Measurements from ENCODE around the gene SMYD3. TPM values are rescaled to one million over a fixed set of nuclear protein-coding genes. Genes with fewer than 3 reads are reported as not detected.

Gene SMYD3
- total RNA-seq, 1 donor from 2014 or later, result 22.9 TPM

DNA sequence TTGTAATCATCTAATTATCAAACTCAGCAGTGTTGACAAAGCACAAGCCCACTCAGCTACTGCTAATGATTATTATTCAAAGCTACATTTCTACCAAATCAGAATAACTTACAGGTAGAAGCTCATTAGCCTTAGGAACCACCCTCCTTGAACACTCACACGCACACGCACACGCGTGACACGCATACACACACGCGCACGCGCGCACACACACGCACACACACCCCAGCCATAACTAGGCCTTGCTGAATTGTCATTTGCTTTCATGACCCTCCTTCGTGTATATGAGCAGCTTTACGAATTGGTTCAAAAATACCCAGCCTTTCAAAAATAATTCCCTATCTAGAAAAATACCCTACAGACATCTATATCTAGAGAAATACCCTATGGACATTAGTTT, 195.6 kb downstream of the SMYD3 start:
- intact Hi-C loops (cut with micrococcal nuclease), result no loop called here

DNA sequence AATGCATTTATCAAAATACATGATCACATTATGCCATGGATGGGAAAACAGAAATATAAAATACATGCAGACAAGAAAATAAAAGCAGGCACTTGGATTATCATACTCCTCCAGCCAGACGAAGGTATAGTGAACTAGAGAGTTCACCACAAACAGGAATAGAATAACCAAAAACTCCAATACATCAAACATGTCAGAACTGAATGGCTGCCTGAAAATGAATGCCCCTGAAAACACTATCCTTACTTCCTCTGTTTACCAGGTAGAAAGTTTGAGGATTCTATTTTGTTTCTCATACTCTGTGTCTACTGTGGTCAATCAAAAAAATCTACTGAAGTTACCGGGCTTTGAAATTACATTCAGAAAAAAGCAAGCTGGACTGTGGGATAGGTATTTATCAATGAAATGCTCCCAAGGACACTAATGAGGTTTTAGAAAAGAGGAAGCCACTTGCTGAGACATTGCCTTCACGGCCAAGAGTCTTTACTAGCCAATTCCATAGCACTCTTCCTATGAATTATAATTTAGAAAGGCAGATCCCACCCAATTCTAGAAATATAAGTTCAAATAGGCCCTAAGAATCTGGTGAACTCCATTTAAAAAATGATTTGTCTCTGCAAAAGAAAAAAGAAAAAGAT, 197.7 kb downstream of the SMYD3 start:
- intact Hi-C loops (cut with micrococcal nuclease), result no loop called here

DNA sequence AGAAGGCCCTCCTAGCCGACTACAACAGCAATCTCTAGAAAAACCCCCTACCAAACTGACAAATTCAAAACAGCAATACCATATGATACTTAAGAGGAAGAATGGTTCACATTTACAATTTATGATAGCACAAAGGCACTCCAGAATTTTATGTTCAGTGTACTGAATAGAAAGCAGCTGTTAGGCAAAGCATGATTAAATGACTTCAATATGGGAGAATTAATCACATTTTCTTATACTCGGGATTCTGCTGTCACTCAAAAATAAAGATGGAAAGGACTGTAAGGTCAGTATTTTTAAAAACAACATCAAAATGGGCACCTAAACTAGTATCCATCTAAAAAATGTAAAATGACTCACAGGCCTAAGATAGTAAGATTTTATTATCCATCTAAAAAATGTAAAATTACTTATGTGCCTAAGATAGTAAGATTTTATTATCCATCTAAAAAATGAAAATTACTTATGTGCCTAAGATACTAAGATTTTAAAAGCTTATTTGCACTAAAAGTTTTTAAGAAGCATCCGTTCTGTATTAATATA, 198.5 kb downstream of the SMYD3 start:
- intact Hi-C loops (cut with micrococcal nuclease), result no loop called here

DNA sequence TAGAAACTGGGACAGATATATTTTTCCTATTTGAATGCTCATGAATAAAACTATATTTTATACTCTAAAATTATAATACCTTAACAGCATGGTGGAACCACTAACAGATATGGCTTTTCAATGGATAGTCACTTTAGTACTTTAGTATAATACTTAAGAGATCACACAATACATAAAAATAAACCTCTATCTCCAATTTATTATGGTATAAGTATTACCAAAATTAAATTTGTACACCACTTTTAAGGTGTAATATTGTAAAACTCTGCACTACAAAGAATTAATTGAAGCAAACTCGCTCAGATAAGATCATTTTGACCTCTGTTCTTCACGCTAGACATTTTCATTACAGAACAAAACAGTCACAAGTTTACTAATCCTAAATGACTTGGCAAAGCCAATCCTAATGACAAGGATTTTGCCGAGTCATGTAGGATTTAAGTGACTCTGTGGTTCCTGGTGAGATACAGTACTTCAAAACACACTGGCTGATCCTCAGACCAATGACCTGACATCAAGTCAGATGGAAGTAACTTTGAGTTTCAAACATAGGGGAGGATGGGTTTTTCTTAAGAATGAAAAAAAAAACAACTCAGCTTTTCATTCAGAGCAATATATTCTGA, 200.6 kb downstream of the SMYD3 start:
- intact Hi-C loops (cut with micrococcal nuclease), result no loop called here

DNA sequence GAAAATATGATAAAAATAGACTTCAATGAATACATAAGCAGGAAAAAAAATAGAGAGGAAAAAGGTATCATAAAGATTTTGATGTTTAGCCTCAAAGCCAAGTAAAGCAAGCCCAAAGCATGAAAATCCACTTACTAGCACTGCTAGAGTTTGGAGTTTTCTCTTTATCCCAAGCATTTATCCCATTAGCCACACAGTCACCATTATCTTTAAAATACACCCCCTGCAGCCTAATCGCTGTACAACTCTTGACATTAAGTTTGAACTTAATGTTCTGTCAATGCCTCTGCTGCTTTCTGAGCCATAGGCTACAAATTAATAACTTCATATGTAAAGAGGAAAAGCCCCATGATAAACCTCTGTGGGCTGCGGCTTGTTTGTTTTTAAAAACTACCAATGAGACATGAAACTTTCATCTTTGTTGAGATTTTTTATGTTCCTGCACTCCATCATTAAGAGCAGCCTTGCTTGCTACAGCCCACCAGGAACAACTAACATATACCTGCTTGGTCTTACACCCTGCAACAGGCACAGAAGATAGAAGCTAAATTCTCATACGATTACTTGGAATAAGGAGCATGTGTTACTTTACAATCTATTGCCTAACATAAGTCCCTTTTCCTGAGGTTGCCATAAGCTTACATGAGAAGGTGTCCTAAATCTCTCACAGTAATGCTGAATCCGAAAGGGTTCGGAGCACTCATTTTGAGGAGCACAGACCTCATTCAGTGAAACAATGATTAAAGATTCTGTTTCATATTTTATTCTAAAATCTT, 202.4 kb downstream of the SMYD3 start:
- intact Hi-C loops (cut with micrococcal nuclease), result no loop called here

DNA sequence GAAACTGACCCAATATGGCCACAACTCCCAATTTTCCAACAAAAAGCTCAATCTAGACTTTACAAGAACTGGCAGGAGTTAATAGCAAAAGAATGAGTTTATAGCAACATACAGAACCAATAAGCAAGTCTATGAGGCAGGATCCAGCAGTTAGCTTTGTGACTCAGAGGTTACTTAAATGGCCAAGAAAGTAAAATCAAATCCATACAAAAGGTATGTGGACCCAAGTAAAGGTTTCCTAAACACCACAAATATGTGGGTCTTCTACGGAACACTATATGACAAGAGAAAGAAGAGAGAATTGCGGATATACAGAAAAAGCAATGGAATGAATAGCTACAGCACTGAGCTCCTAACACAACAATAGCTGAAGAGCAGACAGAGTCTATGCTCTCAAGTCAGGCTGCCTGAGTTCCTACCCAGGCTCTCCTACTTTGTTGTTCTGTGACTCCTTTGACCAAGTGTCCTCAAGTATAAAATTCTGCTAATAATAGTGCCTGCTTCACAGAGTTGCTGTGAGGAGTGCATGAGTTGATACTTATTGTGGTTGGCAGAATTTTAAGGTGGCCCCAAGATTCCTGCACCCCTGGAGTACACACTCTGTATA, 204.3 kb downstream of the SMYD3 start:
- intact Hi-C loops (cut with micrococcal nuclease), result no loop called here

DNA sequence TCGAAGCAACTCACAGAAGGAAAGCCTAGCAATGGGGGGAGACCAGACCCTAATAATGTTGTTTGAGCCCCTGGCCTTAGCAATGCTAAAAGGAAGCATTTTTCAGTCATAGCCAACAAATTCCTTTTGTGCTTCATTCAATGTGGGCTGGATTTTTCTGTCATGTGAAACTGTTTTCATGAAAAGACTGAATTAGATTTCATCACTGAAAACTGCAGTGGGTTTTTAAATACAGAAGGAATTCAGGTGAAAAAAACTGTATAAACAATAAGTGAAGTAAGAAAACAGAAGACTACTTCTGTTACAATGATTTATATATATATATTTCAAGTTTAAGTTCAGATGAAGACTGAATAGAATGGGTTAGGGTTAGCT, 204.8 kb downstream of the SMYD3 start:
- intact Hi-C loops (cut with micrococcal nuclease), result no loop called here

DNA sequence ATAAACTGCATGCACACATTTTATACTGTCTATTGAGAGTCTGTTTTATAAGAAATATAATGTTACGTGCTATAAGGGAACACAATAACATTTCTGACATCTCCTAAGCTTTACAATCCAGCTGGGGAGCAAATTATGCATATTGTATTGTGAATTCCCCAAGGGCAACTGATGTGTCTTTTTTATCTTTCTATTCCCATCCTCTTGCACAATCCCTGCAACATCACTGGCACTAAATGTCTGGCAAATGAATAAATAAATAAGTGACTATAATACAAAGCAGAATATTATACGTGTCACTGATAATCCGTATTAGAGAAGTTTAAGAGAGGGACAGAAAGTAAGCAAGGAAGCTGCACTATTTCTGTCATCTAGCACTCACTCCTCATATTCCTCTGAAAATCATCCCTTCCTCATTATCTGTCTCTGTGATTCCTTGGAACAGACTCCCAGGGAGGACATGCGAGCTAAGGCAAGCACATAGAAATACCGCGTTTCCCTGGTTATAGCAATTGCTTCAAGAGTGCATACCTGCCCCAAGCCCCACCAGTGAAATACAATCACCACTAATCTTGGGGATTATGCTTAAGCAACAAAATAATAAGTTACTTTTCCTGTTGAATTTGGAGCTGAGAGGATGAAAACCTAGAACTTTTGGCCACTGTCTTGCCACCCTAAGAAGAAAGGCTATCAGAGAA, 205.4 kb downstream of the SMYD3 start:
- intact Hi-C loops (cut with micrococcal nuclease), result no loop called here

DNA sequence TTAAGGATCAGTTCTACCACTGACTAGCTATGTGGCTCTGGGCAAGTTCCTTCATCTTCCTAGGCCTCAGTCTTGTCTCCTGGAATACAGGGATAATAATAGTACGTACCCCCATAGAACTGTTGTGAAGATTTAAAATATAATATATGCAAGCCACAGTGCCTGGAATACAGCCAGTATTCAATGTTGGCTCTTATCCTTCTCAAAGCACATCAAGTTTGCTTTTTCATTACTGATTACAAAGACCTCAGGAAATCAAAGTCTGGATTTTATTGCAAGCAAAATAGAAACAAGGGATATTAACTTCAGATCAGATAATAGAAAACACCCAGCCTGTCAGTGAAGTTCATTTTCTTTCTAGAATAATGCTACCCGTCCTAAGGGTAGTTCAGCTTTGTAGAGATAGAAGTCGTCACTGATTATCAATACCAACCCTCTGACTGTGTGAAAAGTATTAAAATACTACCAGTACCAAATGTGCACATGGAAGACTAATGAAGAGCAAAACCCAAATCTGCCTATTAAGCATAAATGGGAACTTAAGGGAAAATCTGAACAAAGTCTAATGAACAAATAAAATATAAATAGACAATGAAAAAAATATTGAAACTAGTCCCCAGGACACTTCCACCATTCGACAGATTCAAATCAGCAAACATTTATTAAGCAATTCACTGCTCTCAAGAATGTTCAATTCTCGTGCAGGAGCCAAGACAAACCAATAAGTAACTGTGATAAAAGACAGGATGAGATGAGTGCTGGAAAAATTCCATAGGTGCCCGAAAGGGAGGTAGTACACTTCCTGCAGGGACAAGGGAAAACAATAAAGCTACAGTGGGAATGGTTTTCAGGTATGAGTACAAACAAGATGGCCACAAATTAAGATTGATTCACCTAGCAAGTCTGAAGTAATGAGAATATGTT, 206.2 kb downstream of the SMYD3 start:
- intact Hi-C loops (cut with micrococcal nuclease), result no loop called here

DNA sequence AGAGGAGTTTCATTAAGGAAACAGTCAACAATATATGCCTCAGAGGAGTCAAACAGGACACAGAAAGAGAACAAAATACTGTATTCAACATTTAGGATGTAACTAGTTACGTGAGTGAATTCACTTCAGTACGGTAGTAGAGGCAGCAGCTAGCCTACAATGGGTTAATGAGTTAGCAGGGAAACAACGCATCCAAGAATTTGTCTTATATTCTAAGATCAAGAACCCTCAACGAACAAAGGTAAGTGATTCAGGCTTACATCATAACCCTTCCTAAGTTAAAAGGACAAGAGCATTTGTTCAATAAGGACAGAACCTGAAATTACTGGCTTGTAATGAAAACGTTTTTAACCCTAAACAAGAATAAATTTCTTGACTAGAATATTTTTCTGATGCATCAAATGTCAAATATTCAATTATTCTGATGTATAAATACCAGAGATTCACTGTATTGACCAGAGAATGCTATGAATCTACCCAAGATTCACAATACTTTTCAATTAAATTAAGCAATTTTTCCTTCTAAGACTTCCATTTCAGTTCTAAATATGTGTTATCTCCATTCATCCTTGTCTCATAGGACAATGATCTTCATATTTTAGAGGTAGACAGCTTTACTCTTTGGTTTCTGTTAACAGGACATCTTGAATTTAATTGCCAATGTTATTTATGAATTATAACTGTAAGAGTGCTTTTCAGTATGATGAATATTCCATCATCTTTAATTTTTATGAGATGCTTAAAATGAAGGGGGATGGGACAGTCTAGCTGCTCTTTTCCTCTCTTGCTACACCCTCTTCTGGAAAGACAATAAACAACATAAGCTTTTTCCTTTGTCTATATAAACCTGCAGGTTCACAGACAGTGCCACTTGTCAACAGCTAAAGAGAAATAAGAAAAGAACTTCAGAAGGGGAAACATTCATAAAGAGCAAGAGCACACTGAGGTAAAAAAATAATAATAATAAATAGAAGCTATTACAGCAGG, 209.5 kb downstream of the SMYD3 start:
- intact Hi-C loops (cut with micrococcal nuclease), result no loop called here

DNA sequence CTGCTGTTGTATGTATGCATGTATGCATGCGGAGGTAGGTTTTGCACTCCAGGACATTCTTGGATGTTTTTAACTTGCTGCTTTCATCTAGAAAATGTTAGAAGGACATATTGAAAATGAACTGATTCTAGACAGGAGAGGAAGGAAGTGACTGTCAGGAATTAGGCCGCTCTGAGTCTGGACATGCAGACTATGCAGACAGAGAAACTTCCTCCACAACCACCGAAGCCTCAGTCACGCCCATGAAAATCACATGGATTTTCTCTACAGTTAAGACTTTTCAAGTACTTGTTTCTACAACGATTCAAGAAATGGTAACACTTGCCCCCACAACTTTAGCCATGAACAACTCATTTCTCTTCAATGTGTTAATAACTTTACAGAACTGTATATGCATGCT, 211.1 kb downstream of the SMYD3 start:
- intact Hi-C loops (cut with micrococcal nuclease), result no loop called here

DNA sequence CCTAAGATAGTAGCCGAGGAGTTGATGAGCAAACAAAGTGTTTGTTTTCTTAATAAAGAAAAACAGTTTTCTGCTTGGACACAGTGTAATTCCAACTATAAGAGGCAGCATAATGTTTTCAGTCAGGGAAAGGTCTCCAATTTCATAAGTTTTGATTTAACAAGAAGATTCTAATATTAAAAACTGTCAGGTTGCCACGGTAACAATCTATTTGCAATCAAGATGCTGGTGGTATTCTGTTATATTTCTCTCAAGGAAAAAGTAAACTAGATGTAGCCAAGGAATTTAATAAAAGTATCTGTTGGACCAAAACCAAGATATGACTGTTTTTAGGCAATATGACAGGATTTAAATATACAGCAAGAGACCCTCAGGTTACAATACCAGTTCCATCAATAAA, 211.7 kb downstream of the SMYD3 start:
- intact Hi-C loops (cut with micrococcal nuclease), result no loop called here

DNA sequence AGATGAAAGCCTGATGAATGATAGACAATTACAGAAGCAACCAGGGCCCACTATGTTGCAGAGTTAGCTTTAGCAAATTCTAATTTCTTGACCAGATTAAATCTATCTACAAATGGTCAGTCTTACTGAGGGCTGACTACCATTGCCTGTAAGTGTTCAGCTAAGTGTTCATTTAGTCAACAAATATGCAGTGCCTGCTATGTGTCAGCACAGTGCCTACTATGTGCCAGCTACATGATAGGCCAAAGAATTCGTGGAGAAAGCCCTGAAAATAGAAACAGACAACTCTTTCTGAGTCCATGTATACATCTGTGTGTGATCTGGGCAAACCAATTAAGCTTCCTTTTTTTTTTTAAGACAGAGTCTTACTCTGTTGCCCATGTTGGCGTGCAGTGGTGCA, 212.8 kb downstream of the SMYD3 start:
- intact Hi-C loops (cut with micrococcal nuclease), result no loop called here

DNA sequence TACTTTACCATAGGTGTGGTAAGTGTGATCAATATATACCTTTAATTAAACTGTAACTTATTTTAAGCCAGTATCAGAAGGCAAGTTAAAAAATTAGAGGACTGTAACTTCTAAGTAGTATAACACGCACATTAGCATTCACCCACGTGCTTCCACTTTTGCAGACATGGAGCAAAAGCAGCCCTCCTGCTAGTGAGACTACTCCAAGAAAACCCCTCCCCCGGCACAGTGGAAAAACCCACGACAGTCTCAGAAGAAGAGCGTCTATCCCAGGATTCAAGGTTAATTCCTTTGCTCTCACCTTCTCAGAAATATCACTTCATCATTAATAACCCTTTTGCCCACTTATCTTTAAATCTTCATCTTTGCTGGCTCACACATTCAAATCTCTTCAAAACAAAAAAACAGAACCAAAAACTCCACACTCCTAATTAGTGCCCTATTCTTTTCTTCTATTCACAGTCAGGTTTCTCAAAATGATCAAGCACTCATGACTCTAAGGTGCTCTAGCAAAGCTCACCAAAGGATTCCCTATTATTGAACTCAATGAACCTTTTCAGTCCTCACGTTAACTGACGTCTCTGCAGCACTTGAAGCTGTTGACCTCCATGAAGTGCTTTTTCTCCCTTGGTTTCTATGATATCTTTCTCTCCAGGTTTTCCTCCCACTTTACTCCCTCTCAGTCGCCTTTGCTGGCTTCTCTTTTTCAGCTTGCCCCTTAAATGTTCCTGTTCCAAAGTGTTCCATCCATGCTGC, 213.5 kb downstream of the SMYD3 start:
- intact Hi-C loops (cut with micrococcal nuclease), result no loop called here

DNA sequence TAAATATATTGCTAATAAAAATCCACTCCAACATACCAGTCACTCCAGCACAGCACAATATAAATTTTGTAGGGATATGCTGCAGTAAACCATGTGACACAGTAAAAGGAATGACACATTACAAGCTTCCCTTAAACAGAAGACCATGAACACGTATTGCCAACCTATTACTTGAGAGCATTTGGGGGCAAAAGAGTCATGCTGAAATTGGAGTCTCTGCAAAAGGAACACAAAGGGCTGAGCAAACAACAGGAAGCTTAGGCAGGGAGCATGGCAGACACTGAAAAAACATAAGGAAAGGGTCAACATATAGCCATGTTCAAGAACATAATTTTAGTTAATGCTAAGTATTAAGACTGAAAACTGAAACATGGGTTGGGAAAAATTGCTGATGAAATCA, 214.5 kb downstream of the SMYD3 start:
- intact Hi-C loops (cut with micrococcal nuclease), result no loop called here

DNA sequence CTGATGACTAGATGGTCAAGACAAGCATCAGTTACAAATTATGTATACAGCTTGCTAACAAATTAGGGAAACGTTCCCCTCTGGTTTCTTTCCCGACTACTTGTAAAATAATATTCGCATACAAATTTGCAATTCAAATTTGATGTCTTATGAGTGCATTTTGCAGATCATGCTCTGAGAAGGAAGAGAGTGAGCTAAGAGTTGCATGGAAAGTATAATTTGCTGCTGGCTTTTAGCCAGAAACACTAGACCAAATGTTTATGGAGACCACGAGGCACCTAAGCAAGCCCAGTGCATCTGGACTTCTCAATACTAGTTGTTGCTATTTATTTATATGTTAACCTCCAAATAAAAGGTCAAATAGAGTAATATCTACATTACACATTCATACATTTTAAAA, 216.0 kb downstream of the SMYD3 start:
- intact Hi-C loops (cut with micrococcal nuclease), result no loop called here

DNA sequence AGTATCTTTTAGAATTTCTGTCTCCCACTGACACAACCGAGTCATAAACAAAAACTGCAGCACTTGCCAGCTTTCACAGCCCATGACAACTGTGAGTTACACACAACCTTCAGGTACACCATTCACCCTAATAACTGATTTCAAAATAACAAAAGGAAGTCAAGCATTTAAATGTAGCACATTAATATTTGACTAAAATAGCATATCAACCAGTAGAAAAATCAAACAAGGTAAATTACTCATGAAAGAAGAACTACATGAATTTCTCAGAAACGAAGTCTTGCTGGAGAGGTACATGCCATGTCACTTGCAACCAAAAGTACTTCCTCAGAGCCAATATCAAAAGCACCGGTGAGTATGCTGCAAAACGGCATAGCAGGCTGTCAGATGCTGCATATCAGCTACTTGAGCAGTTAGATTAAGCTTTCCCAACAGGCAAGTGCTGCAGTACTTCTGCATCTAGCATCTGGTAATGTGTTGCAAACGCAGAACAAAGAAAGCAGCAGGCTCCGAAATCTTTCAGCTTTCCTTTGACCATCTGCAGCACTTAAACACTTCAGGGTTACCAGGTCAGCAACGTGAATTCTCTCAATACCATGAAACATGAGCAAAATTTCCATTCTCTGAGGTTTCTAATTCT, 223.2 kb downstream of the SMYD3 start:
- intact Hi-C loops (cut with micrococcal nuclease), result no loop called here

DNA sequence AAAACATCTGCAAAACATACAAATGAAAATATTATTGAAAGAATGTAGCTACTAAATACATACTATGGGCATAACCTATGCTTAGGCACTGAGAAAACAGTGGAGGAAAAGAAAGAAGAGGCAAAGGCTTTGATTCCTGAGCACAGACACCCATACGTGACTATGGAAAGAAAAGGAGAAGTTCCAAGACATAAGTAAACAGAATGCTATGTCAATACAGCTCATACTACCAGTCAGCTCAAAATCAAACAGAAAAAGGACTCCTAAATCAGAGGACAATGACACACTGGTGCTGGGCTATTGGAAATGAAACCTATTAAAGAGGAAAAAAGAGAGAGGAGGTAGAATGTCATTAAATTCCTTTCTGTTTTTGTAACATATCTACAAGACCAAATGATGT, 225.4 kb downstream of the SMYD3 start:
- intact Hi-C loops (cut with micrococcal nuclease), result no loop called here
